Ishikawa (cell line): ENCODE results near the gene ST6GALNAC4.

ENCODE experiments used
- CEBPB ChIP-seq: IDR thresholded peaks from 2 replicates; pipeline ENCODE4 v1.6.1; 2012
- CREB1 ChIP-seq: IDR thresholded peaks from 2 replicates; pipeline ENCODE4 v1.6.1; 2012; ENCODE audit warnings: low read depth
- EGR1 ChIP-seq: IDR thresholded peaks from 2 replicates; pipeline ENCODE4 v1.6.1; 2012
- EP300 ChIP-seq: IDR thresholded peaks from 2 replicates; pipeline ENCODE4 v1.6.1; 2012; ENCODE audit warnings: borderline replicate concordance
- FOXM1 ChIP-seq: IDR thresholded peaks from 2 replicates; pipeline ENCODE4 v1.6.1; 2012; ENCODE audit warnings: low read depth, borderline replicate concordance
- MAX ChIP-seq: IDR thresholded peaks from 2 replicates; pipeline ENCODE4 v1.6.1; 2012
- NFIC ChIP-seq: IDR thresholded peaks from 2 replicates; pipeline ENCODE4 v1.6.1; 2012
- RAD21 ChIP-seq: IDR thresholded peaks from 2 replicates; pipeline ENCODE4 v1.6.1; 2012; ENCODE audit warnings: low read depth
- REST ChIP-seq: IDR thresholded peaks from 2 replicates; pipeline ENCODE4 v1.6.1; 2012; ENCODE audit warnings: low read depth, mild to moderate bottlenecking
- TAF1 ChIP-seq: IDR thresholded peaks from 2 replicates; pipeline ENCODE4 v1.6.1; 2012; ENCODE audit warnings: low read depth, mild to moderate bottlenecking
- TCF12 ChIP-seq: IDR thresholded peaks from 2 replicates; pipeline ENCODE4 v1.6.1; 2012; ENCODE audit warnings: low read depth
- TEAD4 ChIP-seq: IDR thresholded peaks from 2 replicates; pipeline ENCODE4 v1.6.1; 2012
- USF1 ChIP-seq: IDR thresholded peaks from 2 replicates; pipeline ENCODE4 v1.6.1; 2012
- YY1 ChIP-seq: IDR thresholded peaks from 2 replicates; pipeline ENCODE4 v1.6.1; 2012; ENCODE audit warnings: low read depth
- ZBTB7A ChIP-seq: IDR thresholded peaks from 2 replicates; pipeline ENCODE4 v1.6.1; 2012; ENCODE audit warnings: low read depth

The ST6GALNAC4 gene

GRCh38 chr9:127883959-127884358 is 32.9 kb downstream of the ST6GALNAC4 start:
- TF ChIP-seq FOXM1, result no peak
- TF ChIP-seq YY1, result no peak
- TF ChIP-seq USF1, result no peak
- no peak for TF ChIP-seq RAD21
- TF ChIP-seq TCF12, result no peak
- TF ChIP-seq TAF1, result no peak
- no peak for TF ChIP-seq REST
- TF ChIP-seq TEAD4, result no peak
- no peak for TF ChIP-seq NFIC
- no peak for TF ChIP-seq CEBPB
- TF ChIP-seq EP300, result no peak
- TF ChIP-seq CREB1, result no peak
- no peak for TF ChIP-seq MAX
- TF ChIP-seq EGR1, result no peak
- TF ChIP-seq ZBTB7A, result no peak

- no peak for TF ChIP-seq TCF12
- TF ChIP-seq YY1, result no peak
- TF ChIP-seq TAF1, result no peak
- no peak for TF ChIP-seq ZBTB7A
- TF ChIP-seq CEBPB, result no peak
- no peak for TF ChIP-seq EP300
- no peak for TF ChIP-seq RAD21
- no peak for TF ChIP-seq NFIC
- no peak for TF ChIP-seq EGR1
- no peak for TF ChIP-seq FOXM1
- TF ChIP-seq MAX, result no peak
- TF ChIP-seq TEAD4, result no peak
- TF ChIP-seq CREB1, result no peak
- TF ChIP-seq USF1, result no peak
- TF ChIP-seq REST, result no peak
Observed at GRCh38 chr9:127880143-127880542, 36.7 kb downstream of the ST6GALNAC4 start.

GRCh38 chr9:127878652-127879390 is 38.0 kb downstream of the ST6GALNAC4 start:
- no peak for TF ChIP-seq EGR1
- no peak for TF ChIP-seq USF1
- no peak for TF ChIP-seq FOXM1
- no peak for TF ChIP-seq ZBTB7A
- no peak for TF ChIP-seq MAX
- TF ChIP-seq TCF12, result no peak
- TF ChIP-seq CREB1, result no peak
- no peak for TF ChIP-seq TAF1
- TF ChIP-seq YY1, result no peak
- TF ChIP-seq RAD21, result no peak
- no peak for TF ChIP-seq NFIC
- no peak for TF ChIP-seq REST
- no peak for TF ChIP-seq EP300
